Ascending aorta (tissue), 2 donors: Measurements from ENCODE around the gene TSC2. TPM values are rescaled to one million over a fixed set of nuclear protein-coding genes. Genes with fewer than 3 reads are reported as not detected.

Source experiments
- DNase-seq, 2 donors: peaks; one replicate each; pipeline ENCODE4 v3.0.0-alpha.2; 2019; ENCODE audit warnings: low spot score in 2 of 2
- H3K27ac ChIP-seq, 2 donors: fragments of 200-600 bp; sonication (generic); one replicate each; pipeline ENCODE4 v1.5.1; 2016 to 2017; ENCODE audit warnings: mild to moderate bottlenecking in 1 of 2
- H3K27me3 ChIP-seq: fragments of 200-600 bp; sonication (generic); one replicate; pipeline ENCODE4 v1.5.1; 2017
- H3K36me3 ChIP-seq, 2 donors: fragments of 200-600 bp; sonication (generic); one replicate each; pipeline ENCODE4 v1.5.1; 2016
- H3K4me1 ChIP-seq, 2 donors: fragments of 200-600 bp; sonication (generic); one replicate each; pipeline ENCODE4 v1.5.1; 2016 to 2017; ENCODE audit warnings: mild to moderate bottlenecking in 1 of 2
- H3K4me3 ChIP-seq, 2 donors: fragments of 200-600 bp; sonication (generic); one replicate each; pipeline ENCODE4 v1.5.1; 2016 to 2017; ENCODE audit warnings: mild to moderate bottlenecking in 1 of 2
- H3K9me3 ChIP-seq, 2 donors: fragments of 200-600 bp; sonication (generic); one replicate each; pipeline ENCODE4 v1.5.1; 2016
- intact Hi-C: fragments of 100-400 bp; cut with DNase I; formaldehyde crosslinking; loops from one replicate; pipeline ENCODE4 v1.15.1; 2023
- total RNA-seq: library from RNA; depleted of rRNA; stranded (reverse); fragments of >200 nt; gene quantifications from one replicate; pipeline ENCODE4 v1.1.0, GENCODE V29; 2016
- TF ChIP-seq, protein P1 (sequence below), 3 experiments: fragments of 200-600 bp in 2 of 3; fragments of 450-650 bp in 1 of 3; sonication (generic) in 2 of 3; IDR thresholded peaks; one replicate each; pipeline ENCODE4 v1.5.1; 2016 to 2019; ENCODE audit warnings: antibody characterized with exemption in 3 of 3, mild to moderate bottlenecking in 1 of 3, moderate library complexity in 1 of 3

Gene TSC2
- total RNA-seq, 1 donor from 2014 or later, result 258 TPM

DNA sequence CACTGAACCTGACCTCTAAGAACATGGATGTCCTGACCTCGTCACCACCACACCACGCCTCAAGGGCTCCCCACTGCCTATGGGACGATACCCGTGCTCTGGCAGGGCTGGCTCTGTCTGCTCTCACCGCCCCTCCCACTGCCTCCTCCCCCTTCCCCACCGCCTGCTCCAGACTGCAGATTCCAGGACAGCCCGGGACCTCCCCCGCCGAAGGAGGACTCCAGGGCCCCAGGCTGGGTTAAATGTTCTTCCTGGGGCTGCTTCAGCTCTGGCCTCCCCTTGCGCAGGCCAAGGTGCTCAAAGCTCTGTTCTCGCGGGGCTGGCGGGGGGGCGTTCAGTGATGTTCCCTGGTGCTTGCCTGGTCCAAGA is 25.1 kb upstream of the TSC2 start:
- H3K36me3 ChIP-seq, result no peaks in the 10 kb centered on the region
- DNase-seq, result no peak
- H3K27ac ChIP-seq, result no peak overlapping the region
- H3K9me3 ChIP-seq, result no peaks in the 10 kb centered on the region
- TF ChIP-seq, protein P1, sequence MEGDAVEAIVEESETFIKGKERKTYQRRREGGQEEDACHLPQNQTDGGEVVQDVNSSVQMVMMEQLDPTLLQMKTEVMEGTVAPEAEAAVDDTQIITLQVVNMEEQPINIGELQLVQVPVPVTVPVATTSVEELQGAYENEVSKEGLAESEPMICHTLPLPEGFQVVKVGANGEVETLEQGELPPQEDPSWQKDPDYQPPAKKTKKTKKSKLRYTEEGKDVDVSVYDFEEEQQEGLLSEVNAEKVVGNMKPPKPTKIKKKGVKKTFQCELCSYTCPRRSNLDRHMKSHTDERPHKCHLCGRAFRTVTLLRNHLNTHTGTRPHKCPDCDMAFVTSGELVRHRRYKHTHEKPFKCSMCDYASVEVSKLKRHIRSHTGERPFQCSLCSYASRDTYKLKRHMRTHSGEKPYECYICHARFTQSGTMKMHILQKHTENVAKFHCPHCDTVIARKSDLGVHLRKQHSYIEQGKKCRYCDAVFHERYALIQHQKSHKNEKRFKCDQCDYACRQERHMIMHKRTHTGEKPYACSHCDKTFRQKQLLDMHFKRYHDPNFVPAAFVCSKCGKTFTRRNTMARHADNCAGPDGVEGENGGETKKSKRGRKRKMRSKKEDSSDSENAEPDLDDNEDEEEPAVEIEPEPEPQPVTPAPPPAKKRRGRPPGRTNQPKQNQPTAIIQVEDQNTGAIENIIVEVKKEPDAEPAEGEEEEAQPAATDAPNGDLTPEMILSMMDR (IDR thresholded peaks at IDR 0.05), result no peak
- H3K4me1 ChIP-seq, result peaks cover 17 to 26% of the 10 kb centered on the region in 2 donors
- H3K4me3 ChIP-seq, result peak overlapping the region; percentile 35 to 58
- no peaks in the 10 kb centered on the region for H3K27me3 ChIP-seq
- intact Hi-C loops, result loop anchor here (1.0 to 10.0 kb wide), 3 partner anchors 25 to 232 kb away; partner anchors contain the start of genes ECI1, NTHL1 and TSC2

DNA sequence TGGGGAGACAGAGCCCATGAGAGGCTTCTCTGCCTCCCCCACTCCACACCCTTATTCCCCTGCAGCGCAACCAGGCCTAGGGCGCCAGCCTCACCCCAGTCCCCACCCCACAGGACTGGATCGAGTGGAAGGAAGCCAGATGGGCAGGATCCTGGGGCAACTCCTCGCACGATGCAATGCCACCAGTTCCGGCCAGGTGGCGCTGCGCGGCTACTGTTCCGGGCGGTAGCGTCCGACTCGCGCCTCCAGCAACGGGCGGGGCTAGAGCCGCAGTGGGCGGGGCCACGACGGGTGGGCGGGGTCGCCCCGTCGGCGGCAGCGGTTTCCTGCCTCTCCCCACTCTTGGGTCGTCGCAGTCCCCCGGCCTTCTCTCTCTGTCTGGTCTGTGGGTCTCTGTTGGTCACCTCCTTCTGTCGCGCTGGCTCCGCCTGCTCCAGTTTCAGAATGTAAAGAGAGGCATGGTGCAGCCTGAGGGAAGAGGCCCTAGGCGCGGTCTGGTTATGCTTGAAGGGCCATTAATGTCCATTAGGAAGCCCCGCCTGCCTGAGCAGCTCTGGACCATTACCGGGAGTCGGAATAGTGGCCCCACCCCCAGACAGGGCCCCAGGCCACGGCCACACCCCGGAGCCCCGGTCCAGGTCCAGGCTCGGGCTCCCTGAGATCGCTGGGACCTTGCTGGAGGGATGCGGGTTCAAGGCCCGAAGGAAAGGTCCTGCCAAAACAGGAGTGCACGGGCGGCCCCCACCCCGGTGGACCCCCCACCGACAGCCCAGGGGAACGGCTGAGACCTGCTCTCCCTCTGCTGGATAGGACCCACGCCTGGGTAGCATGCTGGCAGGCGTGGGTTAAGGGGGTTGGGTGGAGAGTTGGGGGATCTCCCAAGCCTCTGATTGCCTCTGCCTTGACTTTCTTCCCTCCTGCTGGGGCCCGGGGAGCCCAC is 24.4 kb upstream of the TSC2 start:
- H3K4me3 ChIP-seq, result peak overlapping the region; percentile 35 to 58
- no peaks in the 10 kb centered on the region for H3K27me3 ChIP-seq
- TF ChIP-seq, protein P1 (IDR thresholded peaks at IDR 0.05), result peak; percentile 98 to 99 (median 98)
- H3K4me1 ChIP-seq, result peaks cover 17 to 31% of the 10 kb centered on the region in 2 donors
- no peaks in the 10 kb centered on the region for H3K9me3 ChIP-seq
- DNase-seq, result peak; percentile 75 to 96
- peak overlapping the region; percentile 66 to 73 for H3K27ac ChIP-seq
- H3K36me3 ChIP-seq, result no peaks in the 10 kb centered on the region
- intact Hi-C loops, result loop anchor here (1.0 to 10.0 kb wide), 3 partner anchors 24 to 231 kb away; partner anchors contain the start of genes ECI1, NTHL1 and TSC2

DNA sequence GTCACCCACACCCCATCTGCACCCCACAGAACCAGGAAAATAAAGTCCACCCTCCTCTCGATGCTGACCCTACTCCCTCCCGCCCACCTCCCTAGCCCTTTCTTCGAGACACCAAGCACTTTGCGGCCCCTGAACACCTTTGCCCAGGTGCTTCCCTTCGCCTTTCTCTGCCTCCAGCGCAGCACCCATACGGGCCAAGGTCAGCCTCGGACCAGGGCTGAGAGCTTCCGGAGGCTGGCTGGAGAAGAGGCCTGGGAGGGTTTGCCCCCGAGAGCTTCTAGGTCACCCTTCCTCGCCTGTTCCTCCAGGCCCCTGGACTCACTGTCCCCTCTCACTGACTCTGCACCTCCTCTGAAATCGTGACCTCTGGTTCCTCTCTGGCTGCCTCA is 23.8 kb upstream of the TSC2 start:
- TF ChIP-seq, protein P1 (IDR thresholded peaks at IDR 0.05), result no peak
- intact Hi-C loops, result loop anchor here (10.0 kb wide), 1 partner anchor 231 kb away; the partner anchor contains the start of gene ECI1
- no peak for DNase-seq
- no peaks in the 10 kb centered on the region for H3K27me3 ChIP-seq
- no peaks in the 10 kb centered on the region for H3K36me3 ChIP-seq
- peaks cover 17 to 31% of the 10 kb centered on the region in 2 donors for H3K4me1 ChIP-seq
- H3K27ac ChIP-seq, result peak overlapping the region in 1 of 2 donors; percentile 73
- H3K4me3 ChIP-seq, result no peak overlapping the region
- H3K9me3 ChIP-seq, result no peaks in the 10 kb centered on the region

DNA sequence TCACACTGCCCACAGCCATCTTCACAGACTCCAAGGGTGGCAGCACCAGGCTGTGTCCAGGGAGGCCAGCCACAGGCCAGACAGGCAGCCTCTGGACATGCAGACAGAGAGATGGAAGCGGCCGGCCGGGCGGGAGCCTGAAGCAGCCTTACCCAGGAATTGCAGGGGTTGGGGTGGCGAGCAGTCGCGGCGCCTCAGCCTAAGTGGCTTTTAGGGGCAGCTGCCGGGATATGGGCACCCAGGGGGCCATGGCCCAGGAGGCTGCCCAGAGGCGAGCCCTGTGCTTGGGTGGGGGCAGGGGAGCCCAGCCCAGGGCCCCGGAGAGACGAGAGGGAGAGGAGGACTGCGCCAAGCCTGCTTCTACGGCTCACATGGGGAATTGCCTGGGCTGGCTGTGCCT is 22.5 kb upstream of the TSC2 start:
- Histone ChIP-seq H3K4me3 (no peak overlapping the region), H3K36me3 (no peaks in the 10 kb centered on the region), H3K27me3 (no peaks in the 10 kb centered on the region), H3K9me3 (no peaks in the 10 kb centered on the region), H3K27ac (no peak overlapping the region), H3K4me1 (peaks cover 17 to 31% of the 10 kb centered on the region in 2 donors)
- intact Hi-C loops, result loop anchor here (10.0 kb wide), 1 partner anchor 230 kb away; the partner anchor contains the start of gene ECI1
- TF ChIP-seq, protein P1 (IDR thresholded peaks at IDR 0.05), result no peak
- no peak for DNase-seq

DNA sequence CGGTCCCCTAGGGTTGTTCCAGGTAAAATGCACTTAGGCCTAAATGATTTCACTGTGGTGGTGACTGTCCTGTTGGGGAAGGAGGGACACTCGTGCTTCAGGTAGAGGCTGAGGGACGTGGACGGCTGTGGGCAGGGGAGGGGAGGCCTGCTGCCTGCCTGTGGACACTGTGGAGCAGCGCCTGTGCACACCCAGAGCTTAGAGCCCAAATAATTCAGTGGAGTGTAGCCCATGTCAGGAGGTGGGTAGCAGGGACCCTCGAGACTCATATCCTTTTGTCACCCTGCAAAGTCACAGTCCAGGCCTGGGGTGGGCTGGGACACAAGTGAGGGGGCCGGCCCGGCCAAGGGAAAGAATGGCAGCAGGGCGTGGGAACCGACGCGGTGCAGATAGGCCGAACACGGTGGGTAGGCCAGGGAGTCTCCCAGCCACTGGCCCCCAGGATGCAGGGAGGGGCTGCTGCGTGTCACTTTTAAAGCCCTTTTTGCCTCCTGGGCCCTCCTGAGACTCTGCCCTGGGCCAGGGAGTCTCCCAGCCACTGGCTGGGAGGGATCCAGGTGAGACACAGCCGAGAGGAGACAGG is 21.8 kb upstream of the TSC2 start:
- peaks cover 17 to 28% of the 10 kb centered on the region in 2 donors for H3K4me1 ChIP-seq

More for the DNA sequence above, 21.8 kb upstream of the TSC2 start:
- H3K36me3 ChIP-seq, result no peaks in the 10 kb centered on the region
- DNase-seq, result no peak
- intact Hi-C loops, result loop anchor here (1.0 to 10.0 kb wide), 2 partner anchors 9 to 229 kb away; partner anchors contain the start of gene ECI1
- TF ChIP-seq, protein P1 (IDR thresholded peaks at IDR 0.05), result no peak
- H3K27ac ChIP-seq, result peak overlapping the region; percentile 76 to 79
- H3K9me3 ChIP-seq, result no peaks in the 10 kb centered on the region
- no peaks in the 10 kb centered on the region for H3K27me3 ChIP-seq
- H3K4me3 ChIP-seq, result peak overlapping the region; percentile 64 to 90
